RWPE2 (cell line): ENCODE data around the gene NPBWR2.

Source experiments
- ATAC-seq: fragments of 200-7000 bp; cut with Tn5 transposase; 3 replicates; pipeline ENCODE4 v1.9.1; 2021; ENCODE audit warnings: low read depth
- DNase-seq: peaks from one replicate; pipeline ENCODE4 v3.0.0-alpha.2; 2020; ENCODE audit warnings: low spot score
- H3K27ac ChIP-seq: fragments of 450-650 bp; 2 replicates; pipeline ENCODE4 v1.5.1; 2017; ENCODE audit warnings: mild to moderate bottlenecking; ENCODE audit not compliant: poor library complexity, severe bottlenecking
- H3K27me3 ChIP-seq: fragments of 250-450 bp; sonication (Bioruptor Pico); 2 replicates; pipeline ENCODE4 v1.5.1; 2021; ENCODE audit warnings: mild to moderate bottlenecking, moderate library complexity; ENCODE audit not compliant: insufficient read depth, poor library complexity, severe bottlenecking
- H3K36me3 ChIP-seq: fragments of 250-450 bp; sonication (Bioruptor Pico); 2 replicates; pipeline ENCODE4 v1.5.1; 2020; ENCODE audit warnings: low read depth, mild to moderate bottlenecking, moderate library complexity
- H3K4me1 ChIP-seq: fragments of 250-450 bp; sonication (Bioruptor Pico); 2 replicates; pipeline ENCODE4 v1.5.1; 2021; ENCODE audit warnings: mild to moderate bottlenecking, moderate library complexity; ENCODE audit not compliant: insufficient read depth, poor library complexity, severe bottlenecking
- H3K4me3 ChIP-seq: fragments of 250-450 bp; sonication (Bioruptor Pico); 2 replicates; pipeline ENCODE4 v1.5.1; 2021; ENCODE audit warnings: mild to moderate bottlenecking, moderate library complexity; ENCODE audit not compliant: severe bottlenecking
- H3K9me3 ChIP-seq: fragments of 250-450 bp; sonication (Bioruptor Pico); 2 replicates; pipeline ENCODE4 v1.5.1; 2021; ENCODE audit warnings: mild to moderate bottlenecking, moderate library complexity; ENCODE audit not compliant: severe bottlenecking
- TF ChIP-seq, protein P1 (sequence below): fragments of 450-650 bp; IDR thresholded peaks from one replicate; pipeline ENCODE4 v1.5.1; 2017; ENCODE audit warnings: mild to moderate bottlenecking, moderate library complexity; ENCODE audit not compliant: poor library complexity, severe bottlenecking

The NPBWR2 gene

GRCh38 chr20:64064145-64064698 is 43.1 kb downstream of the NPBWR2 start:
- peak overlapping the region; percentile 62 for H3K27ac ChIP-seq
- TF ChIP-seq, protein P1, sequence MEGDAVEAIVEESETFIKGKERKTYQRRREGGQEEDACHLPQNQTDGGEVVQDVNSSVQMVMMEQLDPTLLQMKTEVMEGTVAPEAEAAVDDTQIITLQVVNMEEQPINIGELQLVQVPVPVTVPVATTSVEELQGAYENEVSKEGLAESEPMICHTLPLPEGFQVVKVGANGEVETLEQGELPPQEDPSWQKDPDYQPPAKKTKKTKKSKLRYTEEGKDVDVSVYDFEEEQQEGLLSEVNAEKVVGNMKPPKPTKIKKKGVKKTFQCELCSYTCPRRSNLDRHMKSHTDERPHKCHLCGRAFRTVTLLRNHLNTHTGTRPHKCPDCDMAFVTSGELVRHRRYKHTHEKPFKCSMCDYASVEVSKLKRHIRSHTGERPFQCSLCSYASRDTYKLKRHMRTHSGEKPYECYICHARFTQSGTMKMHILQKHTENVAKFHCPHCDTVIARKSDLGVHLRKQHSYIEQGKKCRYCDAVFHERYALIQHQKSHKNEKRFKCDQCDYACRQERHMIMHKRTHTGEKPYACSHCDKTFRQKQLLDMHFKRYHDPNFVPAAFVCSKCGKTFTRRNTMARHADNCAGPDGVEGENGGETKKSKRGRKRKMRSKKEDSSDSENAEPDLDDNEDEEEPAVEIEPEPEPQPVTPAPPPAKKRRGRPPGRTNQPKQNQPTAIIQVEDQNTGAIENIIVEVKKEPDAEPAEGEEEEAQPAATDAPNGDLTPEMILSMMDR: no peak
- ATAC-seq: peak; percentile 37

DNA sequence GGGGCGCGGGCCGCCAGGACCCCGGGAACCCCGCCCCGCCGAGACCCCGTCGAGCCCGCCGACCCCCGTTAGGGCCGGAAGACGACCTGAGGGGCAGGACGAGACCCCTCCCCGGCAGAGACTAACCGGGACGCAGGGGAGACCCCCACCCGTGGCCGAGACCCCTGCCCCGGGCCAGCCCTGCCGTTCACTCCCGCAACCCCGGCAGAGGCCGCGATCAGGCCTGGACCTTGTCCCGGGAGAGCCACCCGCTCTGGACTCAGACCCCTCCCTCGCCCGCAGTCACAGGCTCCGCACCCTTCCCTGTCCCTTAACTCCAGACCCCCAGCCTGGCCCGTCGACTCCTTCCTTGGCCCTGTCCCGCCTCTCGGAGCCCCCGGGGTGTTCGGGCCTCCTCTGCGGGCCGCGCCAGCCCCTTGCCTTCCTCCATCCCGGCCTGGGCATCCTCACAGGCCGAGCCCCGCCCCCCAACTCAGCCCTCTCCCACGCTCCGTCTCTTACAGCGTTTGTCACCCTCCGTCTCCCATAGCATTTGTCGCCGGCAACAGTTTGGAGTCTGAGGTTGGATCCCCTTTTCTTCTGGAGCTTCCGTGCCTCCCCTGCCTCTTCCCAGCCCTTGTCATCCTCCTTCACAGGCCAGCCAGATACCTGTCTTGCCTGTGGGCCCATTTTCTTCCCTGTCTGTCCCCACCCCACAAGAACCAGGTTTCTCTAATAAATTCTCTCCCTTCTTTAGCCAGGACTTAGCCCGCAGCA is 43.8 kb downstream of the NPBWR2 start:
- Histone ChIP-seq H3K27ac (peak overlapping the region; percentile 62), H3K9me3 (no peaks in the 10 kb centered on the region), H3K36me3 (no peaks in the 10 kb centered on the region), H3K27me3 (no peaks in the 10 kb centered on the region), H3K4me3 (peak overlapping the region; percentile 92), H3K4me1 (peaks cover 30% of the 10 kb centered on the region)
- ATAC-seq (no peak), DNase-seq (peak; percentile 89)
- TF ChIP-seq, protein P1: no peak

More at GRCh38 chr20:64064145-64064698, 43.1 kb downstream of the NPBWR2 start:
- H3K36me3 ChIP-seq: no peaks in the 10 kb centered on the region
- peaks cover 30% of the 10 kb centered on the region for H3K4me1 ChIP-seq
- peak overlapping the region; percentile 92 for H3K4me3 ChIP-seq
- no peaks in the 10 kb centered on the region for H3K27me3 ChIP-seq
- DNase-seq: no peak
- no peaks in the 10 kb centered on the region for H3K9me3 ChIP-seq

DNA sequence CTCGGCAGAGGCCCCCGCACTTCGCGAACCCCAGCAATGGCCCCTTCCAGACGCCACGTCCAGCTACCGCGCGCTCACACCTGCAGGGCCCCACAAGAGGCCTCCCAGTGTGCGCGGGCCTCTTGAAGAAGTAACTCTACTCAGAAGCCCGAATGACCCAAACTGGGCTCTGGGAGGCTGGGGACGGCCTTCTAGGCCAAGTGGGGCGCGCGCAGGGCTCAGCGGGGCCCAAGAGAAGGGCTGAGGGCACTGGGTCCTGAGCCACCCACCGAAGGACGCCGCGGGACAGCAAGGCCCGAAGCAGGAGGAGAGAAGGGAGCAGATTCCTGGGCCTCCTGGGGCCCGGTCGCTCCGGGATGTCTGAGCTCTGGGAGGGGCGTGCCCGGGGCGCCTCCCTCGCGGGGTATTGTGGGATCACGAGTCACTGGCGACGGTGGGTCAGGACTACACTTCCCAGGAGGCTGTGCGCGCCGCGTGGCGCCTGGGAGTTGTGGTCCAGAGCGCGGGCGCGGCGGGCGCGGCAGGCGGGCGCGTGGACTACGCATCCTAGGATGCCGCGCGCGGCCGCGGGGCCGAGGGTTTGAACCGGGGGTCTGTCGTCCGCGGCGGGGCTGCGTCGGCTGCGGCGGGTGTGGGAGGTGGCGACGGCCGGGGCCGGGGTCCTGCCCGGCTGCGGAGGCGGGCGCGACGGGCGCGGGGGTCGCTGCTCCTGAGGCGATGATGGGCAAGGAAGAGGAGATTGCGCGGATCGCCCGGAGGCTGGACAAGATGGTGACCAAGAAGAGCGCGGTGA is 44.6 kb downstream of the NPBWR2 start, which contains the start of gene TCEA2:
TSS of gene TCEA2 (plus strand) at position 603 of the 793 bp plus-strand sequence. CDS start at position 718, 115 bp downstream.
- Histone ChIP-seq H3K4me1 (peaks cover 30% of the 10 kb centered on the region), H3K36me3 (no peaks in the 10 kb centered on the region), H3K4me3 (peak within 1 kb of the TSS; percentile 92), H3K27me3 (no peaks in the 10 kb centered on the region), H3K27ac (peak within 1 kb of the TSS; percentile 62), H3K9me3 (no peaks in the 10 kb centered on the region)
- ATAC-seq: peak; percentile 78
- DNase-seq: peak; percentile 100
- TF ChIP-seq, protein P1: no peak

DNA sequence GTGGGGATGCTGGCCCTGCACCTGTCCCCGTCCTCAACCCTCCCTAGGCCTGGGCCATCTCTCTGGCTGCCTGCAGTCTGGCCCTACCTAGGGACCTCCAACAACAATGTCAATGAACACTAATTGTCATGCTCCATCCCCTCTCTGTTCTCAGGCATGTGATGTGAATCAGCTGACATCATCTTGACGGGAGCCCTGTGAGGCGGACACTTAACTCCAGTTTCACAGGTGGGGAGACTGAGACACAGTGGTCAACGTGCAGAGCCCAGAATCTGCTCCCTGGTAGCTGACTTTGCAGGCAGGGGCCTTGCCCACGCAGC is 45.1 kb downstream of the NPBWR2 start:
- H3K4me1 ChIP-seq: peaks cover 30% of the 10 kb centered on the region
- no peaks in the 10 kb centered on the region for H3K9me3 ChIP-seq
- peak overlapping the region; percentile 92 for H3K4me3 ChIP-seq
- peak overlapping the region; percentile 62 for H3K27ac ChIP-seq
- ATAC-seq (no peak), DNase-seq (no peak)
- TF ChIP-seq, protein P1: no peak
- H3K36me3 ChIP-seq: no peaks in the 10 kb centered on the region
- no peaks in the 10 kb centered on the region for H3K27me3 ChIP-seq
